HuH-7 (cell line): ENCODE data around the gene PHRF1.

ENCODE experiments used
- DNase-seq: peaks from one replicate; pipeline ENCODE4 v3.0.0; 2011; ENCODE audit warnings: low spot score

Gene PHRF1

GRCh38 chr11:614623-615503 is 38.6 kb downstream of the PHRF1 start:
- DNase-seq: no peak

- no peak for DNase-seq
Observed at GRCh38 chr11:615504-616319, 39.4 kb downstream of the PHRF1 start, which contains the start of gene IRF7. IRF7 (minus strand) TSS chr11:615950; CDS start chr11:615364, 586 bp downstream.

- DNase-seq: no peak
Observed at GRCh38 chr11:616320-617198, 40.3 kb downstream of the PHRF1 start.

- DNase-seq: no peak
Observed at GRCh38 chr11:617199-617911, 41.1 kb downstream of the PHRF1 start.

GRCh38 chr11:617912-618682 is 41.8 kb downstream of the PHRF1 start:
- DNase-seq: no peak

GRCh38 chr11:618856-619627 is 42.8 kb downstream of the PHRF1 start:
- no peak for DNase-seq

- DNase-seq: no peak
Observed at GRCh38 chr11:619628-620050, 43.4 kb downstream of the PHRF1 start.

GRCh38 chr11:620201-620600 is 43.9 kb downstream of the PHRF1 start:
- no peak for DNase-seq

- DNase-seq: no peak
Observed at GRCh38 chr11:620935-621814, 44.9 kb downstream of the PHRF1 start.

- DNase-seq: no peak
Observed at GRCh38 chr11:621838-622237, 45.6 kb downstream of the PHRF1 start.

GRCh38 chr11:623349-623869 is 47.1 kb downstream of the PHRF1 start:
- no peak for DNase-seq

GRCh38 chr11:623999-624704 is 47.9 kb downstream of the PHRF1 start:
- peak; percentile 63 for DNase-seq

GRCh38 chr11:624705-625635 is 48.7 kb downstream of the PHRF1 start, which contains the start of gene CDHR5:
CDHR5 (minus strand) TSS chr11:624955; CDS start chr11:624902, 53 bp downstream.
- DNase-seq: peak; percentile 89

- DNase-seq: peak; percentile 48
Observed at GRCh38 chr11:625636-626268, 49.5 kb downstream of the PHRF1 start.

- DNase-seq: no peak
Observed at GRCh38 chr11:626475-627307, 50.4 kb downstream of the PHRF1 start, which contains the start of gene SCT. SCT (minus strand) TSS chr11:627181; CDS start chr11:627143, 38 bp downstream.
